HG03460 (cell line): ENCODE data around the gene PCDHA6.
"Not testable (repeated sequence)": the region's sequence is repeated elsewhere in the genome, so short reads cannot be mapped to it uniquely, and the experiment has no call there.

ENCODE experiments used
- ATAC-seq: cut with Tn5 transposase; IDR thresholded peaks from one replicate; pipeline ENCODE4 v1.9.1; 2021; ENCODE audit not compliant: unreplicated experiment

PCDHA6 gene

GRCh38 chr5:140827704-140828361 is at the start of gene PCDHA6:
Gene PCDHA6, plus strand, starts transcription at chr5:140827960. Its CDS starts 132 bp downstream, at chr5:140828092.
- no peak for ATAC-seq

- ATAC-seq: no peak
These were observed 47.2 kb upstream of the PCDHA6 start for GRCh38 chr5:140780512-140780911.

GRCh38 chr5:140785905-140786686 is 41.7 kb upstream of the PCDHA6 start, which contains the start of gene PCDHA1:
Gene PCDHA1, plus strand, starts transcription at chr5:140786140.
- ATAC-seq: no peak

- ATAC-seq: not testable (repeated sequence)
These were observed 40.3 kb upstream of the PCDHA6 start for GRCh38 chr5:140787422-140787821.

- not testable (repeated sequence) for ATAC-seq
These were observed 39.8 kb upstream of the PCDHA6 start for GRCh38 chr5:140787849-140788504.

- no peak for ATAC-seq
These were observed 36.7 kb upstream of the PCDHA6 start for GRCh38 chr5:140791089-140791488.

- no peak for ATAC-seq
These were observed 33.0 kb upstream of the PCDHA6 start, which contains the start of gene PCDHA2 for GRCh38 chr5:140794595-140795258. Gene PCDHA2, plus strand, starts transcription at chr5:140794852.

- ATAC-seq: no peak
These were observed 32.5 kb upstream of the PCDHA6 start for GRCh38 chr5:140795259-140795641.

GRCh38 chr5:140796072-140796717 is 31.6 kb upstream of the PCDHA6 start:
- ATAC-seq: not testable (repeated sequence)

- ATAC-seq: no peak
These were observed 31.1 kb upstream of the PCDHA6 start for GRCh38 chr5:140796718-140797095.

- no peak for ATAC-seq
These were observed 26.8 kb upstream of the PCDHA6 start, which contains the start of gene PCDHA3 for GRCh38 chr5:140800816-140801493. Gene PCDHA3, plus strand, starts transcription at chr5:140801057.

GRCh38 chr5:140801494-140801841 is 26.3 kb upstream of the PCDHA6 start:
- no peak for ATAC-seq

GRCh38 chr5:140802381-140802780 is 25.4 kb upstream of the PCDHA6 start:
- ATAC-seq: not testable (repeated sequence)

- ATAC-seq: no peak
These were observed 24.9 kb upstream of the PCDHA6 start for GRCh38 chr5:140802781-140803271.

GRCh38 chr5:140806834-140807775 is 20.7 kb upstream of the PCDHA6 start, which contains the start of gene PCDHA4:
Gene PCDHA4, plus strand, starts transcription at chr5:140807068.
- ATAC-seq: no peak

- not testable (repeated sequence) for ATAC-seq
These were observed 19.4 kb upstream of the PCDHA6 start for GRCh38 chr5:140808241-140808888.

- no peak for ATAC-seq
These were observed 18.9 kb upstream of the PCDHA6 start for GRCh38 chr5:140808889-140809291.
